Left kidney (tissue), 2 donors: Measurements from ENCODE around the gene NAGPA. TPM values are rescaled to one million over a fixed set of nuclear protein-coding genes. Genes with fewer than 3 reads are reported as not detected.
"Not testable (repeated sequence)": the region's sequence is repeated elsewhere in the genome, so short reads cannot be mapped to it uniquely, and the experiment has no call there.

ENCODE experiments used
- DNase-seq: peaks from one replicate; pipeline ENCODE4 v3.0.0-alpha.2; 2013
- polyA plus RNA-seq: library from polyadenylated mRNA; unstranded; fragments of 120-200 nt; gene quantifications from one replicate; pipeline ENCODE4 v1.2.1, GENCODE V29; 2013; ENCODE audit not compliant: insufficient read length

The NAGPA gene
- polyA plus RNA-seq, 1 donor, result 12.2 TPM

GRCh38 chr16:5062051-5062450 is 28.3 kb upstream of the NAGPA start:
- no peak for DNase-seq

- no peak for DNase-seq
These were observed 26.4 kb upstream of the NAGPA start for GRCh38 chr16:5060073-5060641.

- no peak for DNase-seq
These were observed 25.8 kb upstream of the NAGPA start for GRCh38 chr16:5059386-5060072.

GRCh38 chr16:5058476-5058875 is 24.7 kb upstream of the NAGPA start:
- DNase-seq, result no peak

GRCh38 chr16:5056352-5056751 is 22.6 kb upstream of the NAGPA start:
- DNase-seq, result no peak

GRCh38 chr16:5054876-5055865 is 21.4 kb upstream of the NAGPA start:
- no peak for DNase-seq

GRCh38 chr16:5046914-5047313 is 13.2 kb upstream of the NAGPA start:
- DNase-seq, result no peak

GRCh38 chr16:5045499-5046115 is 11.9 kb upstream of the NAGPA start:
- DNase-seq, result no peak

GRCh38 chr16:5044581-5044980 is 10.8 kb upstream of the NAGPA start:
- DNase-seq, result not testable (repeated sequence)

GRCh38 chr16:5044011-5044540 is 10.3 kb upstream of the NAGPA start:
- DNase-seq, result no peak

GRCh38 chr16:5042574-5043171 is 8.9 kb upstream of the NAGPA start:
- no peak for DNase-seq

GRCh38 chr16:5041600-5042133 is 7.9 kb upstream of the NAGPA start:
- no peak for DNase-seq

- no peak for DNase-seq
These were observed 6.7 kb upstream of the NAGPA start for GRCh38 chr16:5040451-5040850.

- no peak for DNase-seq
These were observed 2.8 kb upstream of the NAGPA start for GRCh38 chr16:5036228-5037156.

- no peak for DNase-seq
These were observed 2.1 kb upstream of the NAGPA start for GRCh38 chr16:5035909-5036227.

- no peak for DNase-seq
These were observed 410 bp upstream of the NAGPA start for GRCh38 chr16:5034167-5034523.

GRCh38 chr16:5032748-5033167 is 977 bp downstream of the NAGPA start:
- DNase-seq, result no peak

GRCh38 chr16:5031601-5032000 is 2.1 kb downstream of the NAGPA start:
- DNase-seq, result no peak

- no peak for DNase-seq
These were observed 3.4 kb downstream of the NAGPA start for GRCh38 chr16:5030251-5030870.

GRCh38 chr16:5028950-5029475 is 4.7 kb downstream of the NAGPA start:
- DNase-seq, result no peak
